Activated CD4-positive, CD25-positive, alpha-beta regulatory T cell treated with anti-CD3 and anti-CD28 coated beads, Interleukin-2, amount 50 U/mL, for 24 hours (primary cell): ENCODE results near the gene CACNA1E.
A peak's percentile ranks its signal among the peaks of the same experiment; 100 is the strongest.

Experiments
- ATAC-seq, 2 donors: fragments of 150-1000 bp; cut with Tn5 transposase; one replicate each; pipeline ENCODE4 v1.10.0; 2021; ENCODE audit warnings: mild to moderate bottlenecking in 1 of 2, moderate library complexity in 1 of 2

The CACNA1E gene

GRCh38 chr1:181485287-181486097 lies 2.2 kb downstream of the CACNA1E start:
- no peak for ATAC-seq

GRCh38 chr1:181486098-181486420 lies 2.7 kb downstream of the CACNA1E start:
- no peak for ATAC-seq

GRCh38 chr1:181488866-181489265 lies 5.5 kb downstream of the CACNA1E start:
- ATAC-seq: no peak

GRCh38 chr1:181490276-181490675 lies 7.0 kb downstream of the CACNA1E start:
- ATAC-seq: no peak

- no peak for ATAC-seq
These were observed 7.7 kb downstream of the CACNA1E start for GRCh38 chr1:181490740-181491712.

- no peak for ATAC-seq
These were observed 9.8 kb downstream of the CACNA1E start for GRCh38 chr1:181493166-181493565.

- no peak for ATAC-seq
These were observed 10.6 kb downstream of the CACNA1E start for GRCh38 chr1:181493885-181494284.

- no peak for ATAC-seq
These were observed 13.4 kb downstream of the CACNA1E start for GRCh38 chr1:181496759-181497158.

- ATAC-seq: no peak
These were observed 14.6 kb downstream of the CACNA1E start for GRCh38 chr1:181497870-181498269.

GRCh38 chr1:181499825-181500224 lies 16.5 kb downstream of the CACNA1E start:
- no peak for ATAC-seq

- ATAC-seq: no peak
These were observed 17.3 kb downstream of the CACNA1E start for GRCh38 chr1:181500636-181501035.

- ATAC-seq: no peak
These were observed 18.3 kb downstream of the CACNA1E start for GRCh38 chr1:181501612-181502011.

- ATAC-seq: no peak
These were observed 20.0 kb downstream of the CACNA1E start for GRCh38 chr1:181503171-181503810.

- no peak for ATAC-seq
These were observed 21.1 kb downstream of the CACNA1E start for GRCh38 chr1:181504399-181504842.

GRCh38 chr1:181506563-181507353 lies 23.4 kb downstream of the CACNA1E start:
- no peak for ATAC-seq

GRCh38 chr1:181508486-181509165 lies 25.3 kb downstream of the CACNA1E start:
- ATAC-seq: peak in 1 of 2 donors; percentile 27

- no peak for ATAC-seq
These were observed 30.5 kb downstream of the CACNA1E start for GRCh38 chr1:181513786-181514297.

- no peak for ATAC-seq
These were observed 31.3 kb downstream of the CACNA1E start for GRCh38 chr1:181514298-181515290.

- ATAC-seq: no peak
These were observed 33.4 kb downstream of the CACNA1E start for GRCh38 chr1:181516706-181517105.
